ENCODE data around the gene CINP. TPM values are rescaled to one million over a fixed set of nuclear protein-coding genes. Genes with fewer than 3 reads are reported as not detected.

CINP gene
- total RNA-seq, 1 donor from 2014 or later = 33.4 TPM

DNA sequence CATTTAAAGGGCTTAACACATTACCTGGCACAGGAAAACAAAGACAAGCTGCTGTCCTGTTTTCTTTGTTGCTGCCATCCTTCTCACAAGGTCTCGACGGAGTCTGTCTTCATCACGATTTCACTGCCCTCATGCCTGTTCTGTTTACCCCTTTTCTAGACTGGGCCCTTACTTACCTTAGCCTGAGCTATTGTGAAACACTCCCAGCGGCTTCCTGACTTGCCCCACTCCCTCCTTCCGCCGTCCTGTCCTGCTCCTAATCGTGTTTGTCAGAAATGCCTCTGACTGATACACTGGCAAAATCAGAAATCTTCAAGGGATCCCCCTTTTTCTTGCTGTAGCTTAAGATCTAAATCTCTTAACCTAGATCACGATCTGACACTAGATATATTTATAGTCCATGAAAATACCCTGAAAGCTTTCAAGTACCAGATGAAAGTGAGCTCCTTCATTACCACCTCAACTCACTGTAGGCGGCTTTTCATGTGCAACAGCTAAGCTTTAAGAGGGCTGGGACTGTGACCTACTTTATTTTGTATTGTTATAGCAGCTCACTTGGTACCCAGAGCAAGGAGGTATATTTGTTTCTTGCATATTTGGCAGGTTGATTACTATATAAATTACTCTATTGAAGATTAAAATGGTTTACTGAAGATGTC lies 32.2 kb upstream of the CINP start:
- H3K27me3 ChIP-seq (ENCODE audit: low read depth) = no peaks in the 10 kb centered on the region
- peaks cover 11% of the 10 kb centered on the region for H3K9me3 ChIP-seq (replicated peaks)
- TF ChIP-seq, protein P1, sequence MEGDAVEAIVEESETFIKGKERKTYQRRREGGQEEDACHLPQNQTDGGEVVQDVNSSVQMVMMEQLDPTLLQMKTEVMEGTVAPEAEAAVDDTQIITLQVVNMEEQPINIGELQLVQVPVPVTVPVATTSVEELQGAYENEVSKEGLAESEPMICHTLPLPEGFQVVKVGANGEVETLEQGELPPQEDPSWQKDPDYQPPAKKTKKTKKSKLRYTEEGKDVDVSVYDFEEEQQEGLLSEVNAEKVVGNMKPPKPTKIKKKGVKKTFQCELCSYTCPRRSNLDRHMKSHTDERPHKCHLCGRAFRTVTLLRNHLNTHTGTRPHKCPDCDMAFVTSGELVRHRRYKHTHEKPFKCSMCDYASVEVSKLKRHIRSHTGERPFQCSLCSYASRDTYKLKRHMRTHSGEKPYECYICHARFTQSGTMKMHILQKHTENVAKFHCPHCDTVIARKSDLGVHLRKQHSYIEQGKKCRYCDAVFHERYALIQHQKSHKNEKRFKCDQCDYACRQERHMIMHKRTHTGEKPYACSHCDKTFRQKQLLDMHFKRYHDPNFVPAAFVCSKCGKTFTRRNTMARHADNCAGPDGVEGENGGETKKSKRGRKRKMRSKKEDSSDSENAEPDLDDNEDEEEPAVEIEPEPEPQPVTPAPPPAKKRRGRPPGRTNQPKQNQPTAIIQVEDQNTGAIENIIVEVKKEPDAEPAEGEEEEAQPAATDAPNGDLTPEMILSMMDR (IDR thresholded peaks at IDR 0.05; ENCODE audit: borderline replicate concordance) = no peak
- no peak overlapping the region for H3K27ac ChIP-seq (replicated peaks)
- peaks cover 23% of the 10 kb centered on the region for H3K36me3 ChIP-seq
- H3K4me3 ChIP-seq = no peak overlapping the region
- intact Hi-C loops (cut with micrococcal nuclease) = no loop called here
- no peak for DNase-seq
- H3K4me1 ChIP-seq = peaks cover 14% of the 10 kb centered on the region

DNA sequence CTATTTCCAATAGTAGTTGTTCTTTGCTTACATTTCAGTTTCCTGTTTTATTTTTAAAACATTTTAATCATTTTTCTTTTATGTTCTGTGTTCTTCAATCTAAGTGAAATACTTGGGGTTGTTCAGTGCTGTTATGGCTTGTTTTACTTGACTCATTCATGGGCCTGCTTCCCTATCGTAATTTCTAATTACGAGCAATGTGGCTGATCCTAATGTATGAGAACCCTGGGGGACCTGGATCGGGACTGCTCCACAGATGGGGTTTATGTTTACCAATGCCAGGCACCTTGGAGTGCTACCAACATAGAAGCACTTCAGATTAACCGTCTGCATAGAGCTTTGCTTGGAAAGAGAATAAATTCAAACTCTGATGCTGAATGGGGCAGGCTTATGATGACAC lies 29.8 kb upstream of the CINP start:
- Histone ChIP-seq H3K36me3 (peaks cover 3% of the 10 kb centered on the region), H3K4me1 (peaks cover 21% of the 10 kb centered on the region), H3K4me3 (no peak overlapping the region), H3K27ac (replicated peaks) (no peak overlapping the region), H3K9me3 (replicated peaks) (peaks cover 3% of the 10 kb centered on the region), H3K27me3 (ENCODE audit: low read depth) (no peaks in the 10 kb centered on the region)
- intact Hi-C loops (cut with micrococcal nuclease) = no loop called here
- DNase-seq = no peak
- TF ChIP-seq, protein P1 (IDR thresholded peaks at IDR 0.05; ENCODE audit: borderline replicate concordance) = no peak

DNA sequence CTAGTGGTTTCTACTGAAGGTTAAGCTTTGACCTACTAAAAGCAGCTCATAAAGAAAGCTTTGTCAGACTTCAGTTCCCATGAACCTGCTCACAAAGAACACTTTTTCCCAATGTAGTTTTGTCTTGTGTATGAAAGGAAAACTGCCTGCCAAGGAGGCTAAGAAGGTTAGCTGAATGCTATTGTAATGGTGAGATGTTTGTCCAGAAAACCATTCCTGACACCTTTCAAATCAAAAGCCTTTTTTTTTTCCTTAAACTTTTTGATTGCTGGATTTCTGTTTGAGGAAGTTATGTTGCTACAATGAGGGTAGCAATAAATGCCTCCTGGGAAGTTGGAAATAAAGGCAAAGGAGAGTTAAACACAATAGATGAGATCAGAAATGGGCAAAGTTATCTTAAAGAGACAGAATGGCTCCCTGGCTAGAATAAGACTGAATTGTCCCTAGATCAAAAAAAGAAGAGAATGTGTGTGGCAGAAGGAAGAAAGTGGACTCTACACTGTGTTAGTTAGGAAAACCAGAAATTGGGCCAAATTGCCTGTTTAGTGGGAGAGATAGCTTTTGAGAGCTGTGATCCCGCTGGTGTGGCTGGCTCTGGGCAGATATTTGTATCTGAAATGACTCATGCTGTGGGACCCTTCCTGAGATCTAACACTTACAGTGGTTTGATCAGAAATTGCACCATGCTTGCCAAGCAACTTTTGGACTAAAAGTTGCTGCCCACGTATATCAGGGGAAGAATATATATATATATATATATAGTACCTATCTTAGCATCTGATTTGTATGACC lies 27.6 kb upstream of the CINP start:
- H3K4me1 ChIP-seq = peaks cover 21% of the 10 kb centered on the region
- intact Hi-C loops (cut with micrococcal nuclease) = no loop called here
- TF ChIP-seq, protein P1 (IDR thresholded peaks at IDR 0.05; ENCODE audit: borderline replicate concordance) = no peak
- no peaks in the 10 kb centered on the region for H3K27me3 ChIP-seq (ENCODE audit: low read depth)
- H3K36me3 ChIP-seq = peaks cover 12% of the 10 kb centered on the region
- no peak overlapping the region for H3K27ac ChIP-seq (replicated peaks)
- no peak for DNase-seq
- peaks cover 3% of the 10 kb centered on the region for H3K9me3 ChIP-seq (replicated peaks)
- no peak overlapping the region for H3K4me3 ChIP-seq

DNA sequence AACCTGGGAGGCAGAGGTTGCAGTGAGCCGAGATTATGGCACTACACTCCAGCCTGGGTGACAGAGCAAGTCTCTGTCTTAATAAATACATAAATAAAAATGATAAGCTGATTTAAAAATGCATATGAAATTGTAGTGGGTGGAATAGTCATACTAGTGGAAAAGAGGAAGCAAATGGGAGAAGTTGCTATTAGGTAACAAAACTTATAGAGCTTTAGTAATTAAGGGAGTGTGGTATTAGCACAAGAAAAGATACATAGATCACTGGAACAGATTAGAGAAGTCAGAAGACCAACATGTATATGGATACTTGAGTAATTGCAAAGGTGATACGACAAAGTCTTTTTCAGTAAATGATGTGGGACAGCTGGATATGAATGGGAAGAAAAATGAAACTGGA lies 26.6 kb upstream of the CINP start:
- Histone ChIP-seq H3K27me3 (ENCODE audit: low read depth) (no peaks in the 10 kb centered on the region), H3K36me3 (peaks cover 13% of the 10 kb centered on the region), H3K4me1 (peaks cover 21% of the 10 kb centered on the region), H3K9me3 (replicated peaks) (peaks cover 3% of the 10 kb centered on the region), H3K27ac (replicated peaks) (peak overlapping the region; percentile 0), H3K4me3 (no peak overlapping the region)
- no peak for DNase-seq
- TF ChIP-seq, protein P1 (IDR thresholded peaks at IDR 0.05; ENCODE audit: borderline replicate concordance) = no peak
- intact Hi-C loops (cut with micrococcal nuclease) = no loop called here

DNA sequence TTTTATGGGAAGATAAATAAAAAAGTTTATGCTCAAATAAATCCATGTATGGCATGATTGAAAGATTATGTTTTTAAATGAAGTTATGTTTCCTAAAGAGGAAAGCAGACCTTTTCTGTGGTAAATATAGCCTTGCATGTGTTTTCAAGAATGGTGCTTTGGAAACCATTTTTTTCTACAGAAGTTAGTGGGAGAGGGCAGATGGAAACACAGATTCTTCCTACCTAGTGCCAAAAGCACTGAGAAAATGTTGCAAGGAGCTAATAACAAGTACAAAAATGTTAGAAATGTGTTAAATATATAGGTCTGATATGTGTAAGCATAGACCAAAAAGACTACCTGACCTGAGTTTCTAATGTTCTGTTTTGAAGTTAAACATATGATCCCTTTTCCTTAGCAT lies 24.4 kb upstream of the CINP start:
- no peak overlapping the region for H3K4me3 ChIP-seq
- no peak for DNase-seq
- no peak overlapping the region for H3K27ac ChIP-seq (replicated peaks)
- peaks cover 19% of the 10 kb centered on the region for H3K36me3 ChIP-seq
- H3K9me3 ChIP-seq (replicated peaks) = peaks cover 3% of the 10 kb centered on the region
- intact Hi-C loops (cut with micrococcal nuclease) = no loop called here
- peaks cover 12% of the 10 kb centered on the region for H3K4me1 ChIP-seq
- TF ChIP-seq, protein P1 (IDR thresholded peaks at IDR 0.05; ENCODE audit: borderline replicate concordance) = no peak
- H3K27me3 ChIP-seq (ENCODE audit: low read depth) = no peaks in the 10 kb centered on the region
